Caco-2 (cell line): ENCODE measurements around the gene UMPS. TPM values are rescaled to one million over a fixed set of nuclear protein-coding genes. Genes with fewer than 3 reads are reported as not detected.

Experiments used
- BruUV-seq: library from RNA; stranded (reverse); fragments of 400-500 nt; replicated peaks from 2 replicates; lab custom pipeline; 2021; lab: Mats Ljungman, UMichigan
- CTCF ChIA-PET: fragments of 300-600 bp; sonication (Branson Sonifier 250); formaldehyde crosslinking; loops from one replicate; lab custom pipeline; 2022; ENCODE audit warnings: antibody characterized with exemption; lab: Charles Lee
- POLR2A ChIA-PET: fragments of 300-600 bp; sonication (Branson Sonifier 250); formaldehyde crosslinking; loops from one replicate; lab custom pipeline; 2022; ENCODE audit warnings: antibody characterized with exemption; lab: Charles Lee
- DNase-seq, 2 experiments: peaks; one replicate each; pipeline versions ENCODE4 v3.0.0 to v3.0.0-alpha.2; 2020 to 2022
- H3K27me3 ChIP-seq: replicated peaks from 2 replicates; pipeline ENCODE4 v1.6.0; 2011; ENCODE audit warnings: low read length; ENCODE audit not compliant: control insufficient read depth, insufficient read depth
- H3K36me3 ChIP-seq: 2 replicates; pipeline ENCODE4 v1.5.1; 2011; ENCODE audit warnings: low read length; ENCODE audit not compliant: control insufficient read depth, insufficient read depth
- H3K4me1 ChIP-seq: fragments of 250-450 bp; sonication (Bioruptor Pico); 2 replicates; pipeline ENCODE4 v1.5.1; 2020; ENCODE audit warnings: mild to moderate bottlenecking
- H3K4me3 ChIP-seq: 2 replicates; pipeline ENCODE4 v1.5.1; 2011; ENCODE audit warnings: low read depth, mild to moderate bottlenecking, control low read depth, low read length
- H3K9me3 ChIP-seq: fragments of 250-450 bp; sonication (Bioruptor Pico); 2 replicates; pipeline ENCODE4 v1.5.1; 2020; ENCODE audit warnings: mild to moderate bottlenecking, moderate library complexity
- H3K27ac Mint-ChIP-seq: one replicate; pipeline ENCODE4 v1.8.0; 2022; ENCODE audit warnings: mixed read lengths; ENCODE audit not compliant: unreplicated experiment
- H3K27me3 Mint-ChIP-seq: one replicate; pipeline ENCODE4 v1.8.0; 2022; ENCODE audit warnings: mixed read lengths; ENCODE audit not compliant: insufficient read depth, unreplicated experiment
- H3K36me3 Mint-ChIP-seq: one replicate; pipeline ENCODE4 v1.8.0; 2022; ENCODE audit warnings: mild to moderate bottlenecking, mixed read lengths; ENCODE audit not compliant: insufficient read depth, unreplicated experiment
- H3K4me1 Mint-ChIP-seq: one replicate; pipeline ENCODE4 v1.8.0; 2022; ENCODE audit warnings: low read depth, mixed read lengths; ENCODE audit not compliant: unreplicated experiment
- H3K4me3 Mint-ChIP-seq: one replicate; pipeline ENCODE4 v1.8.0; 2022; ENCODE audit warnings: mild to moderate bottlenecking, moderate library complexity, mixed read lengths; ENCODE audit not compliant: unreplicated experiment
- H3K9me3 Mint-ChIP-seq: one replicate; pipeline ENCODE4 v1.8.0; 2022; ENCODE audit warnings: mixed read lengths; ENCODE audit not compliant: unreplicated experiment
- CTCF ChIP-seq, 2 experiments: fragments of 200-600 bp in 1 of 2; IDR thresholded peaks; 1 replicate in 1 of 2; 2 replicates in 1 of 2; pipeline versions ENCODE4 v1.5.1 to v1.8.0; 2011 to 2022; ENCODE audit warnings: antibody characterized with exemption in 1 of 2, control low read depth in 1 of 2, inconsistent platforms in 1 of 2, low read depth in 1 of 2, low read length in 1 of 2, mild to moderate bottlenecking in 1 of 2, moderate library complexity in 1 of 2; ENCODE audit not compliant: insufficient read depth in 1 of 2, severe bottlenecking in 1 of 2, unreplicated experiment in 1 of 2
- intact Hi-C: fragments of 100-400 bp; cut with micrococcal nuclease; formaldehyde crosslinking; loops from one replicate; pipeline ENCODE4 v1.10.0; 2022; ENCODE audit not compliant: unreplicated experiment
- total RNA-seq: library from RNA; stranded (reverse); gene quantifications from 2 replicates; pipeline ENCODE4 v1.2.3, GENCODE V29; 2022

UMPS gene
- total RNA-seq, 1 experiment from 2014 or later = 62.9 TPM

GRCh38 chr3:124765197-124765840, 35.1 kb downstream of the UMPS start:
- POLR2A ChIA-PET = no interaction called here
- Histone ChIP-seq H3K4me1 (peaks cover 5% of the 10 kb centered on the region), H3K4me3 (no peak overlapping the region), H3K27me3 (no peaks in the 10 kb centered on the region), H3K36me3 (peaks cover 6% of the 10 kb centered on the region), H3K9me3 (no peaks in the 10 kb centered on the region)
- Mint-ChIP-seq H3K27me3 (no peaks in the 10 kb centered on the region), H3K36me3 (peaks cover 40% of the 10 kb centered on the region), H3K4me3 (no peak overlapping the region), H3K27ac (no peak overlapping the region), H3K4me1 (peaks cover 12% of the 10 kb centered on the region), H3K9me3 (no peaks in the 10 kb centered on the region)
- CTCF ChIA-PET = no interaction called here
- intact Hi-C loops = no loop called here
- TF ChIP-seq CTCF (IDR thresholded peaks at IDR 0.05; ENCODE audit: insufficient read depth in 1 of 2, low read depth in 1 of 2, low read length in 1 of 2, severe bottlenecking in 1 of 2, unreplicated experiment in 1 of 2) = no peak
- BruUV-seq = no TSS peak
- no peak for DNase-seq

- H3K4me1 Mint-ChIP-seq = peaks cover 12% of the 10 kb centered on the region
- no peak overlapping the region for H3K27ac Mint-ChIP-seq
- no peak overlapping the region for H3K4me3 ChIP-seq
- H3K4me1 ChIP-seq = peaks cover 5% of the 10 kb centered on the region
- POLR2A ChIA-PET = no interaction called here
- no peak for DNase-seq
- no peaks in the 10 kb centered on the region for H3K9me3 Mint-ChIP-seq
- intact Hi-C loops = no loop called here
- peaks cover 40% of the 10 kb centered on the region for H3K36me3 Mint-ChIP-seq
- no peak overlapping the region for H3K4me3 Mint-ChIP-seq
- no peaks in the 10 kb centered on the region for H3K9me3 ChIP-seq
- H3K27me3 ChIP-seq = no peaks in the 10 kb centered on the region
- TF ChIP-seq CTCF (IDR thresholded peaks at IDR 0.05; ENCODE audit: insufficient read depth in 1 of 2, low read depth in 1 of 2, low read length in 1 of 2, severe bottlenecking in 1 of 2, unreplicated experiment in 1 of 2) = no peak
- BruUV-seq = no TSS peak
- H3K36me3 ChIP-seq = peaks cover 6% of the 10 kb centered on the region
- CTCF ChIA-PET = interaction anchor here (1.1 kb wide), 1 partner anchor 135 kb away, joined by 4 read pairs; no protein-coding TSS in a partner anchor
- H3K27me3 Mint-ChIP-seq = no peaks in the 10 kb centered on the region
These were observed 36.2 kb downstream of the UMPS start for GRCh38 chr3:124766113-124767095.

- no TSS peak for BruUV-seq
- Mint-ChIP-seq H3K36me3 (peaks cover 35% of the 10 kb centered on the region), H3K4me1 (peaks cover 7% of the 10 kb centered on the region), H3K27ac (no peak overlapping the region), H3K27me3 (no peaks in the 10 kb centered on the region), H3K9me3 (no peaks in the 10 kb centered on the region), H3K4me3 (no peak overlapping the region)
- no peak for TF ChIP-seq CTCF (IDR thresholded peaks at IDR 0.05; ENCODE audit: insufficient read depth in 1 of 2, low read depth in 1 of 2, low read length in 1 of 2, severe bottlenecking in 1 of 2, unreplicated experiment in 1 of 2)
- no peak for DNase-seq
- no peaks in the 10 kb centered on the region for H3K9me3 ChIP-seq
- peaks cover under 1% of the 10 kb centered on the region; the same call in 1 of the 2 replicates for H3K4me1 ChIP-seq
- CTCF ChIA-PET = interaction anchor here (1.1 kb wide), 1 partner anchor 134 kb away, joined by 4 read pairs; no protein-coding TSS in a partner anchor
- intact Hi-C loops = no loop called here
- POLR2A ChIA-PET = no interaction called here
- H3K27me3 ChIP-seq = no peaks in the 10 kb centered on the region
- H3K4me3 ChIP-seq = no peak overlapping the region
- H3K36me3 ChIP-seq = peaks cover 6% of the 10 kb centered on the region
These were observed 37.0 kb downstream of the UMPS start for GRCh38 chr3:124767264-124767663.
